H9 (cell line): ENCODE data around the gene PRAMEF33. TPM values are rescaled to one million over a fixed set of nuclear protein-coding genes. Genes with fewer than 3 reads are reported as not detected.
"Not testable (repeated sequence)": the region's sequence is repeated elsewhere in the genome, so short reads cannot be mapped to it uniquely, and the experiment has no call there.

ENCODE experiments used
- DNase-seq: peaks from one replicate; pipeline ENCODE4 v3.0.0-alpha.2; 2017
- H2AFZ ChIP-seq: one replicate; pipeline ENCODE4 v1.6.1; 2013; ENCODE audit warnings: mild to moderate bottlenecking, low read length, control low read depth, moderate library complexity
- H2AK5ac ChIP-seq: 2 replicates; pipeline ENCODE4 v1.6.1; 2013; ENCODE audit warnings: low read length, control low read depth, mixed read lengths; ENCODE audit not compliant: insufficient read length
- H2BK120ac ChIP-seq: one replicate; pipeline ENCODE4 v1.6.1; 2013; ENCODE audit warnings: low read depth, mild to moderate bottlenecking, low read length, control low read depth, inconsistent platforms; ENCODE audit not compliant: poor library complexity, severe bottlenecking
- H2BK12ac ChIP-seq: 2 replicates; pipeline ENCODE4 v1.6.1; 2013; ENCODE audit warnings: low read length, control low read depth, mixed read lengths, low read depth; ENCODE audit not compliant: insufficient read length
- H2BK15ac ChIP-seq: 2 replicates; pipeline ENCODE4 v1.6.1; 2013; ENCODE audit warnings: low read depth, low read length, control low read depth
- H2BK20ac ChIP-seq: one replicate; pipeline ENCODE4 v1.6.1; 2013; ENCODE audit warnings: low read depth, mild to moderate bottlenecking, low read length, control low read depth, inconsistent platforms; ENCODE audit not compliant: poor library complexity, severe bottlenecking
- H2BK5ac ChIP-seq: 2 replicates; pipeline ENCODE4 v1.6.1; 2013; ENCODE audit warnings: low read length, control low read depth, mixed read lengths; ENCODE audit not compliant: insufficient read length
- H3K14ac ChIP-seq: 2 replicates; pipeline ENCODE4 v1.6.1; 2013; ENCODE audit warnings: low read length, control low read depth; ENCODE audit not compliant: insufficient read depth
- H3K18ac ChIP-seq: 2 replicates; pipeline ENCODE4 v1.6.1; 2013; ENCODE audit warnings: low read depth, mild to moderate bottlenecking, mixed read lengths, low read length, control low read depth; ENCODE audit not compliant: insufficient read length
- H3K23ac ChIP-seq: 2 replicates; pipeline ENCODE4 v1.6.1; 2013; ENCODE audit warnings: low read length, control low read depth, mixed read lengths, low read depth; ENCODE audit not compliant: insufficient read length
- H3K23me2 ChIP-seq: 2 replicates; pipeline ENCODE4 v1.6.1; 2013; ENCODE audit warnings: low read depth, mild to moderate bottlenecking, mixed read lengths, low read length, control low read depth; ENCODE audit not compliant: insufficient read length, poor library complexity, severe bottlenecking
- H3K27ac ChIP-seq: 2 replicates; pipeline ENCODE4 v1.5.1; 2013; ENCODE audit warnings: low read length, control low read depth, mixed read lengths, low read depth; ENCODE audit not compliant: insufficient read length
- H3K27me3 ChIP-seq: 2 replicates; pipeline ENCODE4 v1.6.1; 2013; ENCODE audit warnings: low read length, control low read depth, inconsistent platforms; ENCODE audit not compliant: insufficient read depth
- H3K4ac ChIP-seq: 2 replicates; pipeline ENCODE4 v1.6.1; 2013; ENCODE audit warnings: low read depth, mild to moderate bottlenecking, control low read depth, inconsistent platforms, low read length, moderate library complexity
- H3K4me1 ChIP-seq: 2 replicates; pipeline ENCODE4 v1.6.1; 2013; ENCODE audit warnings: low read length, control low read depth, inconsistent platforms; ENCODE audit not compliant: insufficient read depth
- H3K4me2 ChIP-seq: 2 replicates; pipeline ENCODE4 v1.6.1; 2013; ENCODE audit warnings: low read length, control low read depth, mixed read lengths; ENCODE audit not compliant: insufficient read length, insufficient read depth
- H3K56ac ChIP-seq: 2 replicates; pipeline ENCODE4 v1.6.1; 2013; ENCODE audit warnings: low read depth, mild to moderate bottlenecking, mixed read lengths, low read length, control low read depth; ENCODE audit not compliant: insufficient read length
- H3K79me1 ChIP-seq: 2 replicates; pipeline ENCODE4 v1.6.1; 2013; ENCODE audit warnings: low read depth, mild to moderate bottlenecking, moderate library complexity, low read length, control low read depth, inconsistent platforms; ENCODE audit not compliant: insufficient read depth, poor library complexity, severe bottlenecking
- H3K79me2 ChIP-seq: 2 replicates; pipeline ENCODE4 v1.6.1; 2013; ENCODE audit warnings: low read length, control low read depth, inconsistent platforms; ENCODE audit not compliant: insufficient read depth
- H3K9ac ChIP-seq: 2 replicates; pipeline ENCODE4 v1.6.1; 2013; ENCODE audit warnings: low read length, control low read depth, mixed read lengths; ENCODE audit not compliant: insufficient read length; ENCODE audit errors: extremely low read depth
- H3K9me3 ChIP-seq: one replicate; pipeline ENCODE4 v1.6.1; 2013; ENCODE audit warnings: low read depth, low read length, inconsistent platforms; ENCODE audit not compliant: control insufficient read depth
- H3T11ph ChIP-seq: one replicate; pipeline ENCODE4 v1.6.1; 2013; ENCODE audit warnings: mild to moderate bottlenecking, low read length, control low read depth, inconsistent platforms
- H4K20me1 ChIP-seq: one replicate; pipeline ENCODE4 v1.6.1; 2013; ENCODE audit not compliant: control insufficient read depth, insufficient read length, insufficient read depth
- H4K5ac ChIP-seq: 2 replicates; pipeline ENCODE4 v1.6.1; 2013; ENCODE audit warnings: low read depth, mild to moderate bottlenecking, mixed read lengths, low read length, control low read depth; ENCODE audit not compliant: insufficient read length
- H4K8ac ChIP-seq: replicated peaks from 2 replicates; pipeline ENCODE4 v1.6.1; 2013; ENCODE audit warnings: low read length, control low read depth, mixed read lengths, low read depth; ENCODE audit not compliant: insufficient read length
- H4K91ac ChIP-seq: 2 replicates; pipeline ENCODE4 v1.6.1; 2013; ENCODE audit warnings: low read depth, mild to moderate bottlenecking, moderate library complexity, mixed read lengths, low read length, control low read depth; ENCODE audit not compliant: insufficient read length
- H3K27ac Mint-ChIP-seq, 3 experiments: 2 replicates in 2 of 3; 3 replicates in 1 of 3; pipeline ENCODE4 v1.8.0; 2020 to 2021; ENCODE audit warnings: mixed read lengths in 3 of 3, mild to moderate bottlenecking in 1 of 3, moderate library complexity in 1 of 3
- H3K27me3 Mint-ChIP-seq: 2 replicates; pipeline ENCODE4 v1.8.0; 2021; ENCODE audit warnings: low read depth, mild to moderate bottlenecking, moderate library complexity, mixed read lengths
- H3K36me3 Mint-ChIP-seq, 3 experiments: 2 replicates in 2 of 3; 3 replicates in 1 of 3; pipeline ENCODE4 v1.8.0; 2020 to 2021; ENCODE audit warnings: low read depth in 3 of 3, mixed read lengths in 3 of 3; ENCODE audit not compliant: insufficient read depth in 1 of 3
- H3K4me1 Mint-ChIP-seq, 2 experiments: 2 replicates each; pipeline ENCODE4 v1.8.0; 2020; ENCODE audit warnings: mixed read lengths in 2 of 2
- H3K4me3 Mint-ChIP-seq, 2 experiments: 2 replicates in 1 of 2; 3 replicates in 1 of 2; pipeline ENCODE4 v1.8.0; 2020 to 2021; ENCODE audit warnings: mild to moderate bottlenecking in 2 of 2, mixed read lengths in 2 of 2, moderate library complexity in 1 of 2
- H3K9me3 Mint-ChIP-seq, 2 experiments: 2 replicates in 1 of 2; 3 replicates in 1 of 2; pipeline ENCODE4 v1.8.0; 2020; ENCODE audit warnings: mild to moderate bottlenecking in 2 of 2, mixed read lengths in 2 of 2, moderate library complexity in 1 of 2
- WGBS: extraction: QIAGEN DNeasy Blood & Tissue Kit; methylation state at CpG from one replicate; pipeline ENCODE4 v1.1.7; 2013; ENCODE audit warnings: missing lambda C conversion rate, low lambda C conversion rate, mixed read lengths; ENCODE audit not compliant: insufficient read length; ENCODE audit errors: extremely low coverage; 5-methylcytosine and 5-hydroxymethylcytosine counted together
- total RNA-seq: library from RNA; stranded (reverse); gene quantifications from 2 replicates; pipeline ENCODE4 v1.2.1, GENCODE V29; 2021

The PRAMEF33 gene
- total RNA-seq, 1 experiment from 2014 or later, result not detected

GRCh38 chr1:13289030-13289429, 14.3 kb upstream of the PRAMEF33 start:
- H2AK5ac ChIP-seq, H3T11ph ChIP-seq, H4K20me1 ChIP-seq, H3K18ac ChIP-seq, H3K27me3 ChIP-seq, H3K23me2 ChIP-seq, H2BK5ac ChIP-seq, DNase-seq, H3K4me3 Mint-ChIP-seq, H2BK120ac ChIP-seq, H2BK12ac ChIP-seq, H3K9me3 ChIP-seq, H3K36me3 Mint-ChIP-seq, H3K4me1 ChIP-seq, H3K9ac ChIP-seq, H3K4me2 ChIP-seq, H3K27ac ChIP-seq, H4K8ac ChIP-seq, H3K79me2 ChIP-seq, H3K79me1 ChIP-seq, H3K4ac ChIP-seq, H4K91ac ChIP-seq, H3K27me3 Mint-ChIP-seq, H3K4me1 Mint-ChIP-seq, H2AFZ ChIP-seq, H3K14ac ChIP-seq, H3K9me3 Mint-ChIP-seq, H2BK20ac ChIP-seq, H3K23ac ChIP-seq, H4K5ac ChIP-seq, H2BK15ac ChIP-seq, H3K27ac Mint-ChIP-seq, H3K56ac ChIP-seq: not testable (repeated sequence)
- no CpG with 5 or more reads among the region's 3 CpGs for WGBS

DNA sequence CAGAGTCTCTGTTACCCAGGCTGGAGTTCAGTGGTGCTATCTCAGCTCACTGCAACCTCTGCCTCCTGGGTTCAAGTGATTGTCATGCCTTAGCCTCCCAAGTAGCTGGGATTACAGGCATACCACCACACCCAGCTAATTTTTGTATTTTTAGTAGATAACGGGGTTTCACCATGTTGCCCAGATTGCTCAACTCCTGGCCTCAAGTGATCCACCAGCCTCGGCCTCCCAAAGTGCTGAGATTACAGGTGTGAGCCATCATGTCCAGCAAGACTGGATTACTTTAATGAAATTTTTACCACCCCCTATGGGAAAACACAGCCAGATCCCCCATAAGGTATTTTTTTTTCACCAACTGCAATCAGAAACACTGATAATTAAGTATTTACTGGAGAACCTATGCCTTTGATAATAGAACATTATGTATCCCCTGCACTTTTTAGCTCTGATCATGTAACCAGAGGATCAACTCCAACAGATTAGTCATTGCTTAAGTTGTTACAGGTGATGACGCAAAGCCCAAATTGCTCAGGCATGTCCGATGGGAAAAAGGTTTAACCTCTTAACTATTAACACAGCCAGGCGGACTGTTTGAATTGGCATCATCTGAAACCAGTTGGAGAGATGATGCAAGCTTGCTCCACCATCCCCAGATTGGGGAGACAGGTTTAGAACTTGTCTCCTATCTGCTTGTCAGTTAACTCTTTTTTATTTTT, 6.0 kb upstream of the PRAMEF33 start:
- no CpG with 5 or more reads among the region's 5 CpGs for WGBS
- H3K9me3 ChIP-seq, DNase-seq, H4K20me1 ChIP-seq, H3K14ac ChIP-seq, H2BK120ac ChIP-seq, H3K4ac ChIP-seq, H3K79me2 ChIP-seq, H3K4me2 ChIP-seq, H2BK5ac ChIP-seq, H2BK12ac ChIP-seq, H3K27me3 ChIP-seq, H2AFZ ChIP-seq, H3K18ac ChIP-seq, H3K4me3 Mint-ChIP-seq, H2BK20ac ChIP-seq, H2AK5ac ChIP-seq, H3K36me3 Mint-ChIP-seq, H3K56ac ChIP-seq, H4K91ac ChIP-seq, H3K4me1 ChIP-seq, H3T11ph ChIP-seq, H3K23me2 ChIP-seq, H4K5ac ChIP-seq, H3K9ac ChIP-seq, H4K8ac ChIP-seq, H3K27ac Mint-ChIP-seq, H3K27me3 Mint-ChIP-seq, H3K27ac ChIP-seq, H3K79me1 ChIP-seq, H2BK15ac ChIP-seq, H3K4me1 Mint-ChIP-seq, H3K23ac ChIP-seq: not testable (repeated sequence)
- H3K9me3 Mint-ChIP-seq, result peaks cover 7 to 12% of the 10 kb centered on the region in 2 experiments
